Adrenal gland (tissue), 12 donors: Measurements from ENCODE around the gene RGL1. TPM values are rescaled to one million over a fixed set of nuclear protein-coding genes. Genes with fewer than 3 reads are reported as not detected.

ENCODE experiments used
- DNase-seq, 7 donors: peaks; one replicate each; pipeline ENCODE4 v3.0.0-alpha.2; 2019 to 2020
- H3K27ac ChIP-seq, 5 donors: fragments of 200-600 bp; sonication (generic) in 4 of 5; 1 replicate in 3 of 5; 2 replicates in 2 of 5; pipeline versions ENCODE4 v1.5.1 to v1.8.0; 2016 to 2020; ENCODE audit warnings: mild to moderate bottlenecking in 1 of 5
- H3K27me3 ChIP-seq: fragments of 200-600 bp; 2 replicates; pipeline ENCODE4 v1.8.0; 2021
- H3K36me3 ChIP-seq, 2 donors: fragments of 200-600 bp; replicated peaks in 1 of 2; 1 replicate in 1 of 2; 2 replicates in 1 of 2; pipeline versions ENCODE4 v1.5.1 to v1.8.0; 2018 to 2022
- H3K4me1 ChIP-seq, 2 donors: fragments of 200-600 bp; replicated peaks in 1 of 2; 1 replicate in 1 of 2; 2 replicates in 1 of 2; pipeline versions ENCODE4 v1.5.1 to v1.8.0; 2018 to 2021
- H3K4me3 ChIP-seq, 4 donors: fragments of 200-600 bp; sonication (generic) in 3 of 4; one replicate each; pipeline ENCODE4 v1.5.1; 2016 to 2018
- H3K9me3 ChIP-seq, 3 donors: fragments of 200-600 bp; sonication (generic) in 1 of 3; replicated peaks in 1 of 3; 1 replicate in 2 of 3; 2 replicates in 1 of 3; pipeline versions ENCODE4 v1.5.1 to v1.8.0; 2016 to 2021
- CTCF ChIP-seq, 6 experiments: fragments of 450-650 bp in 4 of 6; fragments of 200-600 bp in 2 of 6; sonication (generic) in 1 of 6; IDR thresholded peaks; 1 replicate in 5 of 6; 2 replicates in 1 of 6; pipeline versions ENCODE4 v1.5.1 to v1.8.0; 2016 to 2021; ENCODE audit warnings: antibody characterized with exemption in 6 of 6, mild to moderate bottlenecking in 2 of 6, moderate library complexity in 1 of 6
- POLR2A ChIP-seq, 2 donors: fragments of 450-650 bp; IDR thresholded peaks; one replicate each; pipeline ENCODE4 v1.6.1; 2017; ENCODE audit warnings: antibody characterized with exemption in 2 of 2, mild to moderate bottlenecking in 2 of 2, moderate library complexity in 1 of 2
- WGBS, 4 donors: extraction: QIAGEN DNeasy Blood & Tissue Kit in 2 of 4; methylation state at CpG; one replicate each; pipeline versions ENCODE4 v1.1.5 to v1.1.7; 2013 to 2017; 5-methylcytosine and 5-hydroxymethylcytosine counted together
- intact Hi-C, 2 donors: fragments of 100-400 bp; cut with DNase I; formaldehyde crosslinking; loops; one replicate each; pipeline versions ENCODE4 v1.14.1 to v1.15.0; 2022 to 2023
- polyA plus RNA-seq, 3 donors: library from polyadenylated mRNA; stranded (reverse); fragments of 200-250 nt in 2 of 3; fragments of 350-450 nt in 1 of 3; fragmentation: Illumina TruSeq in 1 of 3; extraction: RNeasy Lipid Tissue Mini Kit (QIAGEN cat#74804) in 1 of 3; gene quantifications; one replicate each; pipeline ENCODE4 v1.2.3, GENCODE V29; 2013 to 2014
- total RNA-seq, 9 donors: library from RNA; depleted of rRNA in 4 of 9; stranded (reverse); fragments of >200 nt in 4 of 9; fragments of 120-200 nt in 1 of 9; fragmentation: NEBNext Ultra II Directional in 1 of 9; extraction: Animal tissue kit (Norgen Biotek cat#: 25700) in 1 of 9; gene quantifications; one replicate each; pipeline versions ENCODE4 v1.1.0 to v1.2.4, GENCODE V29; 2013 to 2023
- donor health status: healthy with polysubstance abuse.
- donor health status: Bipolar disorder and iron deficiency.
- donor health status: DM: yes; HTN: yes; CAD: no.
- donor health status: DM: no; HTN: no; CAD: no.
- donor health status: DM: no; HTN: no; CAD: no.
- donor health status: DM: yes; HTN: yes; CAD: no.

The RGL1 gene
- total and polyA plus RNA-seq, 12 donors, result 15.5 to 76.9 (median 34.9) TPM

- Histone ChIP-seq H3K9me3 (no peaks in the 10 kb centered on the region), H3K36me3 (peaks cover 0 to 24% of the 10 kb centered on the region in 2 donors), H3K27ac (peak overlapping the region in 2 of 5 donors; percentile 61 to 62), H3K4me3 (no peak overlapping the region), H3K4me1 (peaks cover 0 to 54% of the 10 kb centered on the region in 2 donors), H3K27me3 (no peaks in the 10 kb centered on the region)
- TF ChIP-seq POLR2A (IDR thresholded peaks at IDR 0.05) (no peak), CTCF (IDR thresholded peaks at IDR 0.05) (no peak)
- 77 to 91% (median 83%) methylated on average over 5 of the region's 5 CpGs for WGBS, 4 donors
- intact Hi-C loops, result no loop called here
- DNase-seq, result peak in 2 of 7 donors; percentile 48 to 63
Measured at GRCh38 chr1:183883623-183884022, 78.7 kb downstream of the RGL1 start.

- TF ChIP-seq CTCF (IDR thresholded peaks at IDR 0.05) (no peak), POLR2A (IDR thresholded peaks at IDR 0.05) (no peak)
Measured at GRCh38 chr1:183884526-183884925, 79.6 kb downstream of the RGL1 start.

GRCh38 chr1:183885142-183885735 is 80.3 kb downstream of the RGL1 start:
- no peak for DNase-seq
- intact Hi-C loops, result no loop called here
- H3K4me3 ChIP-seq, result no peak overlapping the region
- H3K9me3 ChIP-seq, result no peaks in the 10 kb centered on the region
- H3K36me3 ChIP-seq, result peaks cover 0 to 37% of the 10 kb centered on the region in 2 donors
- no peaks in the 10 kb centered on the region for H3K27me3 ChIP-seq
- 83 to 94% (median 90%) methylated on average over 1 of the region's 1 CpG for WGBS, 4 donors
- H3K4me1 ChIP-seq, result peaks cover 0 to 43% of the 10 kb centered on the region in 2 donors
- no peak for TF ChIP-seq POLR2A (IDR thresholded peaks at IDR 0.05)
- no peak for TF ChIP-seq CTCF (IDR thresholded peaks at IDR 0.05)
- H3K27ac ChIP-seq, result peak overlapping the region in 1 of 5 donors; percentile 10

More at GRCh38 chr1:183884526-183884925, 79.6 kb downstream of the RGL1 start:
- peaks cover 0 to 33% of the 10 kb centered on the region in 2 donors for H3K36me3 ChIP-seq
- intact Hi-C loops, result no loop called here
- H3K27ac ChIP-seq, result peak overlapping the region in 2 of 5 donors; percentile 28 to 62
- H3K27me3 ChIP-seq, result no peaks in the 10 kb centered on the region
- DNase-seq, result no peak
- H3K4me1 ChIP-seq, result peaks cover 0 to 50% of the 10 kb centered on the region in 2 donors
- H3K9me3 ChIP-seq, result no peaks in the 10 kb centered on the region
- WGBS, 4 donors, result 89 to 94% (median 91%) methylated on average over 4 of the region's 4 CpGs
- H3K4me3 ChIP-seq, result no peak overlapping the region

GRCh38 chr1:183886083-183886828 is 81.3 kb downstream of the RGL1 start:
- no peak for TF ChIP-seq CTCF (IDR thresholded peaks at IDR 0.05)
- TF ChIP-seq POLR2A (IDR thresholded peaks at IDR 0.05), result no peak
- intact Hi-C loops, result no loop called here
- no peaks in the 10 kb centered on the region for H3K9me3 ChIP-seq
- peaks cover 0 to 37% of the 10 kb centered on the region in 2 donors for H3K36me3 ChIP-seq
- H3K27me3 ChIP-seq, result no peaks in the 10 kb centered on the region
- H3K27ac ChIP-seq, result no peak overlapping the region
- 89 to 91% (median 90%) methylated on average over 3 of the region's 3 CpGs for WGBS, 4 donors
- H3K4me3 ChIP-seq, result no peak overlapping the region
- H3K4me1 ChIP-seq, result peaks cover 0 to 32% of the 10 kb centered on the region in 2 donors
- DNase-seq, result no peak
